ENCODE results near the gene RFC5.

RFC5 gene

DNA sequence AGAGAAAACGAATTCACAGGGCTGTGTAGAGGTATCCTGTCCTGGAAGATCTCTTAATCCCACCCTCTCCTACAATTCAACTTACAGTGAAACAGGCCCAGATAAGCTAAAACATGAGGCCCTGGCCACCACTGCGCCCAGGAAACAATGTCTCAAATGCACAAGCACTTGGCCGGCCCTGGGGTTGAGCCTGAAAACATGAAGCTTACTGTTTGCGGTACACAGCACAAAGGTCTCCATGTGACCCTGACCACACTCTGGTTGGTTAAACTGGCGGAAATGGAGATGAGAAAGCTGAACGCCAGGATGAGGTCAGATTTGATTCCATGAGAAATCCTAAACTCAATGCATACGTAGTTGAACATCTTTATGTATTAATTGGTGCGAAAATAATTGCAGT is 28.1 kb downstream of the RFC5 start:
- DNase-seq (ENCODE audit: extremely low spot score, insufficient read length, low read depth) = no peak
- FAIRE-seq = no peak

DNA sequence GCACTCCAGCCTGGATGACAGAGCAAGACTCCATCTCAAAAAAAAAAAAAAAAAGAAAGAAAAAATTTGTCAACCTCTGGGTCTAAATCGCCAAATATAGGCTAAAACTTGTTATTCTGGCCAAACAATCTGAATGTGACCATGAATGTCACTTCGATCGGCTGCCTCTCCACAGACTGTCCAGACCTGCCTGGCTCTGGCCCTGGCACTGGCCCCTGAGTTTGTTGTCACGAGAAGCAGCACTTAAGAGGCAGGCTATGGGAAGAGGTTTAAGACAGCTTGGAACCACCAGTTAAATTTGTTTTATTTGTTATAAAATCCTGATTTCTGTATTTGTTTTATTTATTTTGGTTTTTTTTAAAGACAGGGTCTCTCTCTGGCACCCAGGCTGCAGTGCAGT is 29.9 kb downstream of the RFC5 start:
- DNase-seq (ENCODE audit: extremely low spot score, insufficient read length, low read depth) (no peak), FAIRE-seq (no peak)

DNA sequence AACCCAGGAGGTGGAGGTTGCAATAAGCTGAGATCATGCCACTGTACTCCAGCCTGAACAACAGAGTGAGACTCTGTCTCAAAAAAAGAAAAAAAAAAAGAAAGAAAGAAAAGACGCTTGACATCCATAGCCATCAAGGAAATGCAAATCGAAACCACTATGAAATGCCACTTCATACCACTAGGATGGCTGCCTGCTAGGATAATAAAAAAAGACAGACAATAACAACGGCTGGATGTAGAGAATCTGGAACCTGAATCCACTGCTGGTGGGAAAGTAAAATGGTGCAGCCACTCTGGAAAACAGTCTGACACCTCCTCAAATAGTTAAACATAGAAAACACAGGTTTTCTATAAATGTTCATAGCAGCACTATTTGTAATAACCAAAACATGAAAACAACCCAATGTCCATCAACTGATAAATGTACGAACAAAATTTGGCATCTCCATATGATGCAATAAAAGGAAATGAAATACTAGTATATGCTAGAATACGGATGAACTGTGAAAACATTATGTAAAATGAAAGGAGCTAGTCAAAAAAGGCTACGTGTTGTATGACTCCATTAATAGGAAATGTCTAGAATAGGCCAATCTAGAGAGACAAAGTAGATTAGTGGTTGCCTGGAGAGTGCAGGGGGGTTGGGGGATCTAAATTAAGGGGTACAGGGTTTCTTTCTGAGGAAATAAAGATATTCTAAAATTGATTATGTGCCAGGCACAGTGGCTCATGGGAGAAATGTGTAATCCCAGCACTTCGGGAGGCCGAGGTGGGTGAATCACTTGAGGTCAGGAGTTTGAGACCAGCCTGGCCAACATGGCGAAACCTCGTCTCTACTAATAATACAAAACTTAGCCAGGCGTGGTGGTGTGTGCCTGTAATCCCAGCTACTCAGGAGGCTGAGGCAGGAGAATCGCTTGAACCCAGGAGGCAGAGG is 34.7 kb downstream of the RFC5 start:
- no peak for DNase-seq (ENCODE audit: extremely low spot score, insufficient read length, low read depth)
- no peak for FAIRE-seq

GRCh38 chr12:118052324-118053070 is 36.0 kb downstream of the RFC5 start:
- DNase-seq (ENCODE audit: extremely low spot score, insufficient read length, low read depth) (no peak), FAIRE-seq (no peak)

DNA sequence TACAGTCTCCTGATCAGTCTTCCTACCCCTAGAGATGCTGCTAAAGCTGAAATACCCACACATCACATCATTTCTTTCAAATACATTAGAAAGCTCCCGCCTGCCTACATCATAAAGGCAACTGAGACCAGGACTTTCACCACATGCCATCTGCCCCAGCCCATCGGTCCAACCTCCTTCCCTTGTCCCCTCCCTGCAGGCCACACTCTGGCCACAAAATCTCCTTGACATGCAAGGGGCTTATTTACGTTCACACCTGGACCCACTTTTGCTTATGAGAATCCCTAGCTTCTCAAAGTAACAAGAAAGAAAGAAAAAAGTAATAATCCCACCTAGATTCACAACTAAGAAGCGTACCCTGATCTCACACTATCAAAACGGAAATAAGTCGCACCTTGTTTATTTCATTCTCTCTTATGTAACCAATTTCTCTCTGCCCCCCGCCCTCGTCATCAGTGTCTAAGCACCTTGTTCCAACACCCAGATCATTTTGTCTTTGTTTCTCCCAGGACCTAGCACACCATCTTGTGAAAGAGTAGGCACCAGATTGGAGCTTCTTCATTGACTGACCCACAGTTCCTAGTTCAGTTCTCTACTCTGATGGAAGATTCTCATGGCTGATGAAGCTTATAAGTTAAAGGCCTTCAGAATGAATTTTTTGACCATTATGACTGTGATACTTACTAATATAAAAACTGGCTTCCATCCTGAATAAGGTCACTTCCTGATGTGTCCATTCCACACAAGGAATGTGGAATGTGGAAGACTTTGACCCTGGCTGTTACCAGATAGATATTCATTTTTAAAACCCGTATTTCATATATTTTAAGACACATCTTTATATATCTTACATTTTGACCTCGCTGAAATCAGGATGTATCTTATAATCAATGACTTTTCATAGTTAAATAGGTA is 36.8 kb downstream of the RFC5 start:
- no peak for DNase-seq (ENCODE audit: extremely low spot score, insufficient read length, low read depth)
- FAIRE-seq = no peak

DNA sequence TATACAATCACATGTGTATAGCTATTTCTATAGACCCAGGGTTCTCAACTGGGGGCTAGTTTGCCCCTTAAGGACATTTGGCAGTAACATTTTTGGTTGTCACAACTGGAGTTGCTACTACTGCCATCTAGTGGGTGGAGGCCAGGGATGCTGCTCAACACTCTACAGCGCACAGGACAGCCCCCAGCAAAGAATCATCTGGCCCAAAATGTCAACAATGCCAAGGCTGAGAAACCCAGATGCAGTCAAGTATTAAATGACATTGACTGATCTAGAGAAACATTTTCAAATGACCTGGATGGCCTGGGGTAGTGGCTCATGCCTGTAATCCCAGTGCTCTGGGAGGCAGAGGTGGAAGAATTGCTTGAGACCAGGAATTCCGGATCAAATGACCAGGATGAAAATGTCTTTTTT is 38.6 kb downstream of the RFC5 start:
- DNase-seq (ENCODE audit: extremely low spot score, insufficient read length, low read depth) = peak; percentile 36
- peak; percentile 54 for FAIRE-seq

GRCh38 chr12:118055865-118056773 is 39.6 kb downstream of the RFC5 start:
- no peak for DNase-seq (ENCODE audit: extremely low spot score, insufficient read length, low read depth)
- no peak for FAIRE-seq

GRCh38 chr12:118058227-118058626 is 41.7 kb downstream of the RFC5 start:
- no peak for FAIRE-seq
- DNase-seq (ENCODE audit: extremely low spot score, insufficient read length, low read depth) = no peak

- FAIRE-seq (no peak), DNase-seq (ENCODE audit: extremely low spot score, insufficient read length, low read depth) (no peak)
These were observed 42.4 kb downstream of the RFC5 start for GRCh38 chr12:118058881-118059280.

- FAIRE-seq = peak; percentile 39
- no peak for DNase-seq (ENCODE audit: extremely low spot score, insufficient read length, low read depth)
These were observed 43.1 kb downstream of the RFC5 start for GRCh38 chr12:118059341-118060191.

- FAIRE-seq = no peak
- DNase-seq (ENCODE audit: extremely low spot score, insufficient read length, low read depth) = peak; percentile 18
These were observed 44.0 kb downstream of the RFC5 start for GRCh38 chr12:118060301-118061010.

GRCh38 chr12:118061011-118061872 is 44.7 kb downstream of the RFC5 start, which contains the start of gene WSB2:
Gene WSB2, minus strand, starts transcription at chr12:118061179. Its CDS starts 131 bp downstream, at chr12:118061048.
- DNase-seq (ENCODE audit: extremely low spot score, insufficient read length, low read depth) = peak; percentile 28
- no peak for FAIRE-seq

GRCh38 chr12:118061873-118062843 is 45.7 kb downstream of the RFC5 start:
- DNase-seq (ENCODE audit: extremely low spot score, insufficient read length, low read depth) (peak; percentile 12), FAIRE-seq (peak; percentile 21)

DNA sequence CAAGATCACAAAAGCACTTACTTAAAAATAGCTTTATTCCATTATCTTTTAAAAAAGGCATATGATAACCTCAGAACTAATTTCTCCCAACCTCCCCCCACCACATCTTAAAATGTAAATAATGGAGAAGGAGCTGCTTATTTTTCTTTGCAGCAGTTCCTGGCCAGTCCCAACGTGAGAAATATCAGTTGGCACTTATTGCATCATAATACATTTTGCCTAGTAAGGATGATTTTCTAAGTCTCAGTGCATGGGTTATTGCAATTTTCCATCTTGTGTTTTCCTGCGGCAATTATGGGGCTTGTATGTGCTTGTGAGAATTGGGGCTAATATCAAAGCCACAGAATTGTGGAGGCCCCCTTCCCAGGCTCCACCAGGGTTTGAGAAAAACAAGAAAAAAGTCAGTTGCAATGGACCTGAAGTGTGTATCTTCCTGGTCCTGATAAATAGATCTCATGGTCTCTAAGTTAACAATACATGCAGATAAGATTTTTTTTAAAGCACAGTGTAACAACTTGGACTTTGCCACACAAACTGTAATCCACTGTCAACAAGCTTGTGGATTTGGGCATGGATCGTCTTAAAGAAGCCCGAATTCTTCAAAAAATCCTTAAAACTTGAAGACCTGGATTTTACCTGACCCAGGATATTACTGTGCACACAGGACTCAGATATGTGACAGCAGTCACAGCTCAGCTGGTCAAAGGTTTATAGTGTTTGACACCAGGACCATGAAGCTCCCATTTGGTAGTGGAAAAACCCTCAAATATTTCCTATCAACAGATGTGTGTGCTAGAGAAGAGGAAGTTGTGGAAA is 47.3 kb downstream of the RFC5 start:
- no peak for FAIRE-seq
- DNase-seq (ENCODE audit: extremely low spot score, insufficient read length, low read depth) = no peak

GRCh38 chr12:118064608-118065007 is 48.1 kb downstream of the RFC5 start:
- FAIRE-seq (no peak), DNase-seq (ENCODE audit: extremely low spot score, insufficient read length, low read depth) (no peak)
